GM12872 (cell line): Measurements from ENCODE around the gene NELFB.

Experiments used
- CTCF ChIP-seq: IDR thresholded peaks from 3 replicates; pipeline ENCODE4 v1.5.1; 2011; ENCODE audit warnings: low read depth, mild to moderate bottlenecking, low read length, moderate library complexity; ENCODE audit not compliant: insufficient read depth

NELFB gene

DNA sequence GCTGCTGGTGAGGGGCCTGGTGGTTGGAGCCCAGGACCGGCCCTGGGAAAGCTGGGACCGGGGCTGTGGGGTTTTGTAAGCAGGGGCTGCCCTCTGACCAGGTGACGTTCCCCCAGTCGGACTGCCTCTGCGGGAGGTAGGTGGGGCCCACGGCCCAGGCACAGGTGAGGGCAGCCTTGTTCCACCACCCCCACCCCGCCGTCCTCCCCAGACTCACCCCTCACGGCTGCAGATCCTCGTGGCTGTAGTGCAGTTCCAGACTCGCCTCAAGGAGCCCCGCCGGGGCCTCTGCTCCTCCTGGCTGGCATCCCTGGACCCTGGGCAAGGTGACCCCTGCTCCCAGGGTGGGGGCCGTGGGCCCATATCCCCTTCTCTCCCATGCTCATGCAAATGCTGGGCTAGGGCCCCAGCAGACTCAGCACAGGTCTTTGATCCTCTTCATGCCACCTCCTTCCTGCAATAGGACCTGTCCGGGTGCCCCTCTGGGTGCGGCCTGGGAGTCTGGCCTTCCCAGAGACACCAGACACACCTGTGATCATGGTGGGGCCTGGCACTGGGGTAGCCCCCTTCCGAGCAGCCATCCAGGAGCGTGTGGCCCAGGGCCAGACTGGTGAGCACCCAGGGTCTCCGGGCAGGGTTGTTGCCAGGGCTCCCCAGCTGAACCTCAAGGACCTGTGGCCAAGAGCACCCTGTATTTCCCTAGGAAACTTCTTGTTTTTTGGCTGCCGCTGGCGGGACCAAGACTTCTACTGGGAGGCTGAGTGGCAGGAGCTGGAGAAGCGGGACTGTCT lies 39.7 kb upstream of the NELFB start:
- TF ChIP-seq CTCF = no peak

GRCh38 chr9:137216188-137216965 lies 38.8 kb upstream of the NELFB start:
- no peak for TF ChIP-seq CTCF

GRCh38 chr9:137217276-137218211 lies 37.6 kb upstream of the NELFB start:
- no peak for TF ChIP-seq CTCF

DNA sequence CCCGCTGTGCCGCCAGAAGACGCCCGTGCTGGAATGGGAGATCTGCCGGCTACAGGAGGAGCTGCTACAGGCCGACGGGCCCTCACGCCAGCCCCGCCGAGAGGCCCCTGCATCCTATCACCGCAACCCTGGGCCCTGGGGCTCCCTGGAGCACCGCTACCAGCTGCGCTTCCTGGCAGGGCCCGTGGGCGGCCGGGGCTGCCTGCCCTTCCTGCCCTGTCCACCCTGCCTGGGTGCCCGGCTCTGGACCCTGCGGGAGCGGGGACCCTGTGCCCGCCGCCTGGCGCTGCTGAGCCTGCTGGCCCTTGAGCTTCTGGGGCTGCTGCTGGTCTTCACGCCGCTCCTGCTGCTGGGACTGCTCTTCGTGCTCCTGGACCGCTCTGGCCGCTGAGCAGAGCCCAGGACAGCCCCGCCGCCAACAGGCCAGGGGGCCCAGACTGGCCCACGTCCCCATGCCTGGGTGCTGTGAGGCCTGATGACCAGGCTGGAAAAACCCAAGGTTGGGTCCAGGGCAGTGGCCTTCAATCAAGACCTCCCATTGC lies 36.8 kb upstream of the NELFB start:
- no peak for TF ChIP-seq CTCF

DNA sequence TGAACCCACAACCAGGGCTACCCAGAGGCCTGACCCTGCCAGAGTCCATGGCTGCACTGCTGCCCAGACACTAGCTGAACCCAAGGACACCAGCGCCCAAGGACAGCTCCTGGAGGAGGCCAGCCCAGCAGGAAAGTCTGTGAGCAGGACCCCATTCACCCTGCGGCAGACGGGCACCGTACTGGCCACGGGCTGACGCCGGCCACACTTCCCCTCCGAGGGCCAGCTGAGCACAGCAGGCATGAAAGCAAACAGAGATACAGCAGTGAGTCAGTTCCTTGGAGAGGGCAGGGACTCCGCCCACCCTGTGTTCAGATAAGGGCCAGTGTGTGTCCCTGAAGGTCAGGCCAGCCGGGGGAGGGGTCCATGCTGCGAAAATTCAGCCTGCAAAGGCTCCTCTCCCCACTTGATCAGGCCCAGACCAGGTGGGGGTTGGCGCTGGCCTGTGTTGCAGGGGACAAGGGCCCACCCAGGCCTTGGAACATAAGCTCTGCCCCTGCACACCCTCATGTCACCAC lies 36.3 kb upstream of the NELFB start:
- TF ChIP-seq CTCF = no peak

- TF ChIP-seq CTCF = no peak
Measured at GRCh38 chr9:137219757-137220316, 35.3 kb upstream of the NELFB start.
